Measurements from ENCODE around the gene CANT1. TPM values are rescaled to one million over a fixed set of nuclear protein-coding genes. Genes with fewer than 3 reads are reported as not detected.

Gene CANT1
- total RNA-seq, 1 donor from 2014 or later, result 75.1 TPM

GRCh38 chr17:78972507-78973105 is 37.0 kb downstream of the CANT1 start:
- Mint-ChIP-seq H3K9me3 (no peaks in the 10 kb centered on the region), H3K36me3 (peaks cover 3% of the 10 kb centered on the region), H3K4me1 (ENCODE audit: unreplicated experiment) (peaks cover 23% of the 10 kb centered on the region), H3K27ac (peak overlapping the region; percentile 65), H3K4me3 (no peak overlapping the region), H3K27me3 (no peaks in the 10 kb centered on the region)
- TF ChIP-seq CTCF (conservative IDR thresholded peaks at IDR 0.05), result no peak
- no peak for DNase-seq (ENCODE audit: extremely low spot score, unreplicated experiment)

GRCh38 chr17:78971756-78972506 is 37.6 kb downstream of the CANT1 start:
- Mint-ChIP-seq H3K27ac (peak overlapping the region; percentile 86), H3K36me3 (peaks cover 3% of the 10 kb centered on the region), H3K4me3 (no peak overlapping the region), H3K4me1 (ENCODE audit: unreplicated experiment) (peaks cover 18% of the 10 kb centered on the region), H3K27me3 (no peaks in the 10 kb centered on the region), H3K9me3 (no peaks in the 10 kb centered on the region)
- DNase-seq (ENCODE audit: extremely low spot score, unreplicated experiment), result no peak
- TF ChIP-seq CTCF (conservative IDR thresholded peaks at IDR 0.05), result no peak

- Mint-ChIP-seq H3K9me3 (no peaks in the 10 kb centered on the region), H3K4me3 (peak overlapping the region; percentile 73), H3K36me3 (peaks cover 3% of the 10 kb centered on the region), H3K27me3 (no peaks in the 10 kb centered on the region), H3K4me1 (ENCODE audit: unreplicated experiment) (peaks cover 18% of the 10 kb centered on the region), H3K27ac (peak overlapping the region; percentile 86)
- TF ChIP-seq CTCF (conservative IDR thresholded peaks at IDR 0.05), result peak; percentile 95
- DNase-seq (ENCODE audit: extremely low spot score, unreplicated experiment), result no peak
These were observed 38.5 kb downstream of the CANT1 start for GRCh38 chr17:78970834-78971755.

- Mint-ChIP-seq H3K4me1 (ENCODE audit: unreplicated experiment) (peaks cover 12% of the 10 kb centered on the region), H3K9me3 (no peaks in the 10 kb centered on the region), H3K27ac (no peak overlapping the region), H3K36me3 (peaks cover 3% of the 10 kb centered on the region), H3K4me3 (no peak overlapping the region), H3K27me3 (no peaks in the 10 kb centered on the region)
- no peak for DNase-seq (ENCODE audit: extremely low spot score, unreplicated experiment)
- no peak for TF ChIP-seq CTCF (conservative IDR thresholded peaks at IDR 0.05)
These were observed 39.7 kb downstream of the CANT1 start for GRCh38 chr17:78969865-78970264.

GRCh38 chr17:78967782-78968362 is 41.7 kb downstream of the CANT1 start:
- no peaks in the 10 kb centered on the region for H3K27me3 Mint-ChIP-seq
- H3K9me3 Mint-ChIP-seq, result no peaks in the 10 kb centered on the region
- H3K36me3 Mint-ChIP-seq, result peaks cover 3% of the 10 kb centered on the region
- no peak overlapping the region for H3K4me3 Mint-ChIP-seq
- no peak overlapping the region for H3K27ac Mint-ChIP-seq
- peaks cover 9% of the 10 kb centered on the region for H3K4me1 Mint-ChIP-seq (ENCODE audit: unreplicated experiment)
- DNase-seq (ENCODE audit: extremely low spot score, unreplicated experiment), result no peak
- TF ChIP-seq CTCF (conservative IDR thresholded peaks at IDR 0.05), result no peak
